Activated CD8-positive, alpha-beta memory T cell treated with anti-CD3 and anti-CD28 coated beads, Interleukin-2, amount 50 U/mL, for 4 hours (primary cell): ENCODE measurements around the gene FRRS1.

ENCODE experiments used
- DNase-seq: peaks from one replicate; pipeline ENCODE4 v3.0.0-alpha.2; 2020

FRRS1 gene

GRCh38 chr1:99727575-99728185 is 38.8 kb downstream of the FRRS1 start:
- no peak for DNase-seq

- DNase-seq: no peak
These were observed 39.6 kb downstream of the FRRS1 start for GRCh38 chr1:99726818-99727217.

DNA sequence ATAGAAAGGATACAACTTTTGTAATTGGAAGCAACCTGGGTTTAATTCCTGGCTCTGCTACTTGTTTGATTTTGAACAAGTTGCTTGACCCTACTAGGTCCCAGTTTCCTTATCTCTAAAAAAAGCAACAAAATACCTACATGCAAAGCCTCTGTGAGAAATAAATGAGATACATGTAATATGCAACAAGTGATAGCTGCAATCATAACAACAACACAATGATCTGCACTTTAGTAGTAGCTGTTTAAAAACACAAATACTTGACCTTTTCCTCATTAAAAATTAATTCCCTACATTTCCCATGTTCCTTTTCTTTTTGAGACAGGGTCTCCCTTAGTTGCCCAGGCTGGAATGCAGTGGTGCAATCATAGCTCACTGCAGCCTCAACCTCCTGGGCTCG is 40.0 kb downstream of the FRRS1 start:
- DNase-seq: no peak

GRCh38 chr1:99725996-99726395 is 40.4 kb downstream of the FRRS1 start:
- no peak for DNase-seq

GRCh38 chr1:99723251-99723650 is 43.2 kb downstream of the FRRS1 start:
- no peak for DNase-seq

- no peak for DNase-seq
These were observed 49.4 kb downstream of the FRRS1 start for GRCh38 chr1:99717005-99717404.

- DNase-seq: no peak
These were observed 53.4 kb downstream of the FRRS1 start for GRCh38 chr1:99713006-99713405.

DNA sequence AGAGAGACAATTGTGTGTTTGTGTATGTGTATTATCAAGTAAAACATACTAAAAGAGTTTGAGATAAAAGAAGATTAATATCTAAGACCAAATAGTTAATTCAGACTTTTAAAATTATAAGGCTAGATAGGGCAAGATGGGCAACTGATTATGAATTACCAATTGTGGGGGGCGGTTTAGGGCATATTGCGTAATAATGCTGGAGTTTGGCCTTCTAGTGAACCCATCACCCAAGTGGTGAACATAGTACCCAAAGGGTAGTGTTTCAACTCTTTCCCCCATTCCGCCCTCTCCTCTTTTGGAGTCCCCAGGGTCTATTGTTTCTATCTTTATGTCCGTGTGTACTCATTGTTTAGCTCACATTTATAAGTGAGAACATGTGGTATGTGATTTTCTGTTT is 55.4 kb downstream of the FRRS1 start:
- DNase-seq: no peak

- peak; percentile 28 for DNase-seq
These were observed 58.8 kb downstream of the FRRS1 start for GRCh38 chr1:99707535-99708142.

DNA sequence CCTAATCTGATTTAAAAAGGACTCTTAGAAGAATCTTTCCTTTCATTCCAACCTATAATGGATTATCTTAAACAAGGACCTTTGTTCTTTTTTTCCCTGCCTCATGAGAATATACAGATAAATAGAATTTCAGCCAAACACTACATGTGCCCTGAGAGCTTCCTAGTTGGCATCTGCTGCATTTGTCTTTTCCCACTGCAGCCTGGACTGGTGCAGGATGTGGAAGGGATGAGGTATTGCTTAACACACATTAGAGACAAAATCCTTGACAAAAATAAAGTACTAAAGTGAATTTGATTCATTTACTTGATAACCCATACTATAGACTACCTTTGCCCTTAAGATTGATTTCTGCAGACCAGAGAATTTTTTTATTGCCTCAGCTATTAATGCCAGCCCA is 61.0 kb downstream of the FRRS1 start:
- no peak for DNase-seq

GRCh38 chr1:99704356-99704816 is 62.0 kb downstream of the FRRS1 start:
- no peak for DNase-seq

GRCh38 chr1:99702221-99702620 is 64.2 kb downstream of the FRRS1 start:
- DNase-seq: no peak

- DNase-seq: no peak
These were observed 66.4 kb downstream of the FRRS1 start for GRCh38 chr1:99700020-99700419.

DNA sequence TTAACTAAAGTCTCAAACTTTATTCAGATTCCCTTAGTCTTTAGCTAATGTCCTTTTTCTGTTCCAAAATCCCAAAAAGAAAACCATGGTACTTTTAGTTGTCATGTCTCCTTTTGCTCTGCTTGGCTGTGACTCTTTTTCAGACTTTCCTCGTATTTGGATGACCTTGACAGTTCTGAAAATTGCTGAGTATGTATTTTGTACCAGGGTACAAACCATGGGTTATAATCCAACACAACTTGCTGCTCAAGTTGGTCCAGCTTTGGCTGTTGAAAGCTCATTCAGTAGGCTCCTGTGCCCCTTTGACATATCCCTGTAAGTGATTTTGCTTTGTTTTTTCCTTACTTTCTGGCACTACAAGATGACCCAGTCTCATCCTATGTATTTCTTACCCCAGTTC is 68.9 kb downstream of the FRRS1 start:
- DNase-seq: no peak

DNA sequence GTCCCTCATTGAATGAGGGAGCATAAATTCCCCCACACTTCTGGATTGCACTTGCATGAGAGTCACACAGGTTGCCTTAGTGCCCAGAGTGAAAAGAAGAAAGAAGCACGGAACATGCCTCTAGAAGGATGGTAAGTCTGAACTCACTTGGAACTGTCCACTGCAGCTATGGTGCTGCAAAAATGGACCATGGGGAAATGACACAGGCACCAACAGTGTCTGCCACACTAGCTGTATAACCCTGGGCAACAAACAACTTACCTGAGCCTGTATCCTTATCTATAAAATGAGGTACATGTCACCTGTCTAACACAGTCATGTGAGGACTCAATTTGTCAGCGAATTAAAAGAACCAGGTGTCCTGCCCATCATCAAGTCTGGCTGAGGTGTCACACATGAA is 69.8 kb downstream of the FRRS1 start:
- no peak for DNase-seq

DNA sequence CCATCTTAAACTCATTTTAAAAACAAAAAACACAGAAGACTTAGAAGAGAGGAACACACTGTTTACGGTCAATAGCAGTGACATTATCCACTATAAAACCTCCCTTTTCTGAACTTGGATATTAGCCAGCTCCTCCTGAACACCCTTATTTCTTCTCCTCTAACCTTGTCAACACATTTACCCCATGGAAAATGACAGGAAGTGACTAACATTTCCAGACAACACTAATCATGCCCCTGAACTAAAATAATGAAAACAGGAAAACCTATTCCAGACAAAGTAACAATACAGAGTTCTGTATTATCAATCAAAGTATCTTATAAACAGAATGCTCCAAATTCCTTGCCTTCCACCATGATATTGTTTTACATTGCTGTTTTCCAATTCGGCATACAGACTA is 75.3 kb downstream of the FRRS1 start:
- DNase-seq: no peak

DNA sequence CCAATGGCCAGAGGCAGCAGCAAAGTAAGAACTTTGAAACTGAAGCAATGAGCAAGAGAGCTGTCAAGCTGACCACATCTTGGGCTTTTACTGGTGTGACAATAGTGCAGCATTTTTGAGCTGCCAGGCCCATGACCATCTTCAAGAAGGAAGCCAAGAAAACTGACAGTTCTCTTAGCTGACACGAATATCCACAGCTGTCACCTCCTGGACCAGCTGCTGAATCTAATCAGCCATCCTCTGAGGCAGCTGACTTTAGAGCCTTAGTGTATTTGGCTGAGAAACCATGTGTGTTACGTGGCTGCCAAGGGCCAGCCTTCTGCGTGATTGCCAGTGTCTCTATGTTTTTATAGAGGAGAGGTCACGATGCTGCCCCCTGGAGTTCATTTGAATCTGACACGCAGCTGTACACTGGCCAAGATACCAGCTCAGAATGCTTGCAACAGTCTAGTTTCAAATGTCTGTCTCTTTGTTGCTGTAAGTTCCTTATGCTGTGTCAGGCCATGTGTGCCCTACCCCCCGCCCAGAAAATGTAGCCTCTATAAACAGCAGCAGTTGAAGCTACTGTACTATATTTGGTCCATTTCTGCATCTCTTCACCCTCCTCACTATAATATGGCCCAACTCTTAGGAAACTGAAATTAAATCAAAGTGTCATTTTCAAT is 80.8 kb downstream of the FRRS1 start:
- DNase-seq: peak; percentile 18

GRCh38 chr1:99682291-99682751 is 84.1 kb downstream of the FRRS1 start:
- no peak for DNase-seq

- DNase-seq: no peak
These were observed 84.9 kb downstream of the FRRS1 start for GRCh38 chr1:99681583-99681982.

GRCh38 chr1:99680270-99680669 is 86.2 kb downstream of the FRRS1 start:
- no peak for DNase-seq

DNA sequence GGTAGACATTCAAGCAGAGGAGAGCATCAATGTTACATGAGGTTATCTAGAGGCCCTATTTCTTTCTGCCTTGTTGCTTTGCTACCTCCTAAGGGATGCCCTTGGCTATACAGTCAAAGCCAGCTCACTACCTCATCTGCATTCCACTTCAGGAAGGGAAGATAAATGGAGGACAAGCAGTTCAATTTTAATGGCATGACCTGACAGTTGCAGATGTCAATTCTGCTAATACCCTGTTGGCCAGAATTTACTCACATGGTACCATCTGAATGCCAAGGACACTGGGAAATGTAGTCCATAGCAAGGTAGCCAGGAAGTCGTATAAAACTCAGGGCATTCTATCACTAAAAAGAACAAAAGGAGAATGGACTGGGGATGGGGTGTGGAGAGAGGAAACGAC is 89.0 kb downstream of the FRRS1 start:
- no peak for DNase-seq

DNA sequence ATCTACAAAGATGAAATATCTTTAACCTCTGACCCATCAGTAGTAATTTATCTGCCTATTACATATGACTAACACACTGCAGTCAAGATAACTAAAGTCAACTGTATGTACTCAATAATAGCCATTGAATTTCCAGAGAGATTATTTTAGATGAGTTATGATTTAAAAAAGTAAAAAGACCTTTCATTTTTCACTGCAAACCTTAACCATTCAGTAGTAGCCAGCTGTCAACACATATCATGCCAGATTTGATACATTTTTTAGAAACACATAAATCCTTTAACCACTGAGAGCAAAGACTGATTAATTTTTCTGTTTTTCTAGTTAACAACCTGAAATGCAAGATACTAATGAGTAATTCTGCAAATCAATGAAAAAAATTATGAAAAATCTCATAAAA is 89.6 kb downstream of the FRRS1 start:
- DNase-seq: no peak

GRCh38 chr1:99675994-99676393 is 90.4 kb downstream of the FRRS1 start:
- no peak for DNase-seq

DNA sequence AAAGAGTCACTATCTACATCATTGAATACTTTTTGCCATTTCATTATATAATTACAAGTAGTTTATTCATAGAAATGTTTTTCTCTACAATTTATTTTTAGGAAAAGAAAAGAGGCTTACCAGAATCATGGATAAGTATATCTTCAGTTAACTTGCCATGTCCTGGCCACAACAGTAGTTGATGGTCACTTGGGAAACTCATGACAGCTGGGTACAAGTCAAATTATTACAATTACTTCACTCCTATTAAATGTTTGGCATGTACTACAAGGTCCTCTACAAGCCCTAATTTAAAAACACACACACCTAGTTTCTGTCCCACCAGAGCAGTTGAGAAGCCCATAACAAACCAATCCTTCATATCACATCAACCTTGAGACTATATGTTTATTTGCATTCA is 91.1 kb downstream of the FRRS1 start:
- DNase-seq: no peak
